ENCODE data around the gene SIRT3.
"Not testable (repeated sequence)": the region's sequence is repeated elsewhere in the genome, so short reads cannot be mapped to it uniquely, and the experiment has no call there.

Gene SIRT3

GRCh38 chr11:200224-201003 lies 35.7 kb downstream of the SIRT3 start:
- DNase-seq = no peak

GRCh38 chr11:199782-200181 lies 36.4 kb downstream of the SIRT3 start:
- no peak for DNase-seq

GRCh38 chr11:199004-199581 lies 37.0 kb downstream of the SIRT3 start:
- no peak for DNase-seq

- no peak for DNase-seq
Observed at GRCh38 chr11:198236-198806, 37.8 kb downstream of the SIRT3 start.

GRCh38 chr11:197741-198235 lies 38.4 kb downstream of the SIRT3 start:
- no peak for DNase-seq

- DNase-seq = no peak
Observed at GRCh38 chr11:196786-197731, 39.1 kb downstream of the SIRT3 start.

- DNase-seq = not testable (repeated sequence)
Observed at GRCh38 chr11:193481-193880, 42.7 kb downstream of the SIRT3 start.

GRCh38 chr11:192674-193128 lies 43.4 kb downstream of the SIRT3 start, which contains the start of gene SCGB1C1:
Gene SCGB1C1 (plus strand): TSS chr11:193078. CDS start chr11:193100, 22 bp downstream.
- not testable (repeated sequence) for DNase-seq

- DNase-seq = not testable (repeated sequence)
Observed at GRCh38 chr11:191490-192478, 44.4 kb downstream of the SIRT3 start.

GRCh38 chr11:190546-190945 lies 45.6 kb downstream of the SIRT3 start:
- not testable (repeated sequence) for DNase-seq

- not testable (repeated sequence) for DNase-seq
Observed at GRCh38 chr11:189843-190311, 46.3 kb downstream of the SIRT3 start.

- DNase-seq = not testable (repeated sequence)
Observed at GRCh38 chr11:189200-189783, 46.9 kb downstream of the SIRT3 start.

GRCh38 chr11:180242-180641 lies 55.9 kb downstream of the SIRT3 start:
- not testable (repeated sequence) for DNase-seq

Measured in effector CD4-positive, alpha-beta T cell (primary cell).